Measurements from ENCODE around the gene CCSER2. TPM values are rescaled to one million over a fixed set of nuclear protein-coding genes. Genes with fewer than 3 reads are reported as not detected.

CCSER2 gene
- total RNA-seq, 3 donors from 2014 or later, result 49.8 to 61.2 (median 49.9) TPM

GRCh38 chr10:84368828-84369227 lies 40.4 kb downstream of the CCSER2 start:
- Histone ChIP-seq H3K4me1 (no peaks in the 10 kb centered on the region), H3K27ac (no peak overlapping the region), H3K27me3 (no peaks in the 10 kb centered on the region), H3K36me3 (no peaks in the 10 kb centered on the region), H3K4me3 (no peak overlapping the region), H3K9me3 (no peaks in the 10 kb centered on the region)
- TF ChIP-seq CTCF (IDR thresholded peaks at IDR 0.05) (no peak), POLR2A (IDR thresholded peaks at IDR 0.05) (no peak), POLR2AphosphoS5 (IDR thresholded peaks at IDR 0.05) (no peak)
- no peak for DNase-seq (ENCODE audit: low spot score in 2 of 2)
- intact Hi-C loops (cut with DNase I; ENCODE audit: low total_unique reads), result no loop called here

- intact Hi-C loops (cut with DNase I; ENCODE audit: low total_unique reads), result no loop called here
- no peak overlapping the region for H3K4me3 ChIP-seq
- DNase-seq (ENCODE audit: low spot score in 2 of 2), result no peak
Observed at GRCh38 chr10:84370283-84370682, 41.9 kb downstream of the CCSER2 start.

GRCh38 chr10:84371944-84372343 lies 43.6 kb downstream of the CCSER2 start:
- intact Hi-C loops (cut with DNase I; ENCODE audit: low total_unique reads), result loop anchor here (2.0 kb wide), 1 partner anchor 17 kb away; no protein-coding TSS in a partner anchor
- Histone ChIP-seq H3K9me3 (no peaks in the 10 kb centered on the region), H3K27ac (no peak overlapping the region), H3K27me3 (no peaks in the 10 kb centered on the region), H3K4me3 (no peak overlapping the region), H3K4me1 (no peaks in the 10 kb centered on the region), H3K36me3 (no peaks in the 10 kb centered on the region)
- no peak for DNase-seq (ENCODE audit: low spot score in 2 of 2)
- TF ChIP-seq POLR2AphosphoS5 (IDR thresholded peaks at IDR 0.05) (no peak), CTCF (IDR thresholded peaks at IDR 0.05) (no peak), POLR2A (IDR thresholded peaks at IDR 0.05) (no peak)

More at GRCh38 chr10:84370283-84370682, 41.9 kb downstream of the CCSER2 start:
- no peak overlapping the region for H3K27ac ChIP-seq
- TF ChIP-seq POLR2AphosphoS5 (IDR thresholded peaks at IDR 0.05) (no peak), CTCF (IDR thresholded peaks at IDR 0.05) (no peak), POLR2A (IDR thresholded peaks at IDR 0.05) (no peak)
- no peaks in the 10 kb centered on the region for H3K4me1 ChIP-seq
- H3K9me3 ChIP-seq, result no peaks in the 10 kb centered on the region
- H3K36me3 ChIP-seq, result no peaks in the 10 kb centered on the region
- H3K27me3 ChIP-seq, result no peaks in the 10 kb centered on the region

DNA sequence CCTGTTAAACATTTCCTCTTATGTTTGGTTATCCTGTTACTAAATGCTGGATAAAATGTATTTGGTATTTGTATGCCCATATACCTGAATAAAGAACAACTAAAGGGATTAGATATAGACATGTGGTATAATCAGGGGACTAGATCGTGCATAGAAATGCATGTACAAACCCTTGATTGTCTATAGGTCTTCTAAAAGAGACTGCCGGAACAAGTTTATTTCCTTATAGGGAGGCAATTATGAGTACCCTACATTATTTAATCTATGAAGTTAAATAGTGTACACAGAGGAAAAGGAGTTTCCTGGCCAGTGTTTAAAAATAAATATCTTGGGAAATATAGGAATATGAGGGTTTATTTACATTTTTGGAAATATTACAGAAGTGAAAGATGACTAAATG lies 44.6 kb downstream of the CCSER2 start:
- Histone ChIP-seq H3K27me3 (no peaks in the 10 kb centered on the region), H3K4me1 (no peaks in the 10 kb centered on the region), H3K9me3 (no peaks in the 10 kb centered on the region), H3K4me3 (no peak overlapping the region), H3K36me3 (no peaks in the 10 kb centered on the region), H3K27ac (no peak overlapping the region)
- no peak for DNase-seq (ENCODE audit: low spot score in 2 of 2)
- no peak for TF ChIP-seq POLR2A (IDR thresholded peaks at IDR 0.05)
- no peak for TF ChIP-seq POLR2AphosphoS5 (IDR thresholded peaks at IDR 0.05)
- no peak for TF ChIP-seq CTCF (IDR thresholded peaks at IDR 0.05)
- intact Hi-C loops (cut with DNase I; ENCODE audit: low total_unique reads), result loop anchor here (2.0 kb wide), 1 partner anchor 18 kb away; no protein-coding TSS in a partner anchor

DNA sequence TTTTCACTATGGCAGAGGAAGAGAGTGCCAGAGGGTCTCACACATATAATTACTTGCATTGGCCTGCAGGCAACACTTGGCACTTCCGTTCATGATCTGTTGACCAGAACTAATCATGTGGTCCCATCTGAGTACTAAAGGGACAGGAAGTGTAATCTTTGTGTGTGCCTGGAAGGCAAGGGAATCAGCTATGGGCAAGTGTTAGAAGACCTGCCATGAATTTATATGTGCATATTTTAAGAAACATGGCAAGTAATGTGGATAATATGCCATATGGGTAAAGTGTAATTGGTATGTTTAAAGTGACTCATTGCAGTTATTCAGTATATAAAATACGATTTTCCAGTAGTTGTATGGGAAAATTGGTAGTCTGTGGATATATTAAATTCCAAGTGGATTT lies 46.1 kb downstream of the CCSER2 start:
- no peak for DNase-seq (ENCODE audit: low spot score in 2 of 2)

More for the DNA sequence above, 46.1 kb downstream of the CCSER2 start:
- intact Hi-C loops (cut with DNase I; ENCODE audit: low total_unique reads), result no loop called here
- no peak overlapping the region for H3K27ac ChIP-seq
- no peaks in the 10 kb centered on the region for H3K9me3 ChIP-seq
- no peaks in the 10 kb centered on the region for H3K4me1 ChIP-seq
- TF ChIP-seq POLR2A (IDR thresholded peaks at IDR 0.05), result no peak
- TF ChIP-seq POLR2AphosphoS5 (IDR thresholded peaks at IDR 0.05), result no peak
- TF ChIP-seq CTCF (IDR thresholded peaks at IDR 0.05), result no peak
- no peak overlapping the region for H3K4me3 ChIP-seq
- no peaks in the 10 kb centered on the region for H3K27me3 ChIP-seq
- H3K36me3 ChIP-seq, result no peaks in the 10 kb centered on the region

All from breast epithelium (tissue), 4 donors.